Measurements from ENCODE around the gene ZNF432. TPM values are rescaled to one million over a fixed set of nuclear protein-coding genes. Genes with fewer than 3 reads are reported as not detected.
"Not testable (repeated sequence)": the region's sequence is repeated elsewhere in the genome, so short reads cannot be mapped to it uniquely, and the experiment has no call there.

Gene ZNF432
- total RNA-seq, 1 donor from 2014 or later, result 2.8 TPM

GRCh38 chr19:52066258-52066863 is 17.7 kb upstream of the ZNF432 start:
- TF ChIP-seq, protein P1, sequence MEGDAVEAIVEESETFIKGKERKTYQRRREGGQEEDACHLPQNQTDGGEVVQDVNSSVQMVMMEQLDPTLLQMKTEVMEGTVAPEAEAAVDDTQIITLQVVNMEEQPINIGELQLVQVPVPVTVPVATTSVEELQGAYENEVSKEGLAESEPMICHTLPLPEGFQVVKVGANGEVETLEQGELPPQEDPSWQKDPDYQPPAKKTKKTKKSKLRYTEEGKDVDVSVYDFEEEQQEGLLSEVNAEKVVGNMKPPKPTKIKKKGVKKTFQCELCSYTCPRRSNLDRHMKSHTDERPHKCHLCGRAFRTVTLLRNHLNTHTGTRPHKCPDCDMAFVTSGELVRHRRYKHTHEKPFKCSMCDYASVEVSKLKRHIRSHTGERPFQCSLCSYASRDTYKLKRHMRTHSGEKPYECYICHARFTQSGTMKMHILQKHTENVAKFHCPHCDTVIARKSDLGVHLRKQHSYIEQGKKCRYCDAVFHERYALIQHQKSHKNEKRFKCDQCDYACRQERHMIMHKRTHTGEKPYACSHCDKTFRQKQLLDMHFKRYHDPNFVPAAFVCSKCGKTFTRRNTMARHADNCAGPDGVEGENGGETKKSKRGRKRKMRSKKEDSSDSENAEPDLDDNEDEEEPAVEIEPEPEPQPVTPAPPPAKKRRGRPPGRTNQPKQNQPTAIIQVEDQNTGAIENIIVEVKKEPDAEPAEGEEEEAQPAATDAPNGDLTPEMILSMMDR (conservative IDR thresholded peaks at IDR 0.05; ENCODE audit: low read depth, low read length), result no peak
- no peak overlapping the region for H3K4me3 ChIP-seq (ENCODE audit: low read depth, low read length)
- DNase-seq (ENCODE audit: low read depth), result no peak

- H3K4me3 ChIP-seq (ENCODE audit: low read depth, low read length), result no peak overlapping the region
- TF ChIP-seq, protein P1 (conservative IDR thresholded peaks at IDR 0.05; ENCODE audit: low read depth, low read length), result no peak
- DNase-seq (ENCODE audit: low read depth), result no peak
Measured at GRCh38 chr19:52065399-52065798, 16.8 kb upstream of the ZNF432 start.

DNA sequence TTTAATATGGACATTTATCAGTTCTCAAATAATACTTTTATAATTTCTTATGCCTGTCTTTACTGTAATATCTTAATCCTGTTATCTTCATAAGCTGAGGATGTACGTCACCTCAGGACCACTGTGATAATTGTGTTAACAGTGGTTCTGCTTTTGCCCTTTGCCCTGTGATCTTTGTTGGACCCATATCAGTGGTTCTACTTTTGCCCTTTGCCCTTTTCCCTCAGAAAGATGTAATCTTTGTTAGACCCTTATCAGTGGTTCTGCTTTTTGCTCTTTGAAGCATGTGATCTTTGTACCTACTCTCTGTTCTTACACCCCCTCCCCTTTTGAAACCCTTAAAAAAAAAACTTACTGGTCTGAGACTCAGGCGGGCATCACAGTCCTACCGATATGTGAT is 7.8 kb upstream of the ZNF432 start:
- DNase-seq (ENCODE audit: low read depth), result not testable (repeated sequence)

GRCh38 chr19:52051736-52052135 is 3.1 kb upstream of the ZNF432 start:
- H3K4me3 ChIP-seq (ENCODE audit: low read depth, low read length); DNase-seq (ENCODE audit: low read depth): not testable (repeated sequence)

More for the DNA sequence above, 7.8 kb upstream of the ZNF432 start:
- H3K4me3 ChIP-seq (ENCODE audit: low read depth, low read length), result not testable (repeated sequence)

DNA sequence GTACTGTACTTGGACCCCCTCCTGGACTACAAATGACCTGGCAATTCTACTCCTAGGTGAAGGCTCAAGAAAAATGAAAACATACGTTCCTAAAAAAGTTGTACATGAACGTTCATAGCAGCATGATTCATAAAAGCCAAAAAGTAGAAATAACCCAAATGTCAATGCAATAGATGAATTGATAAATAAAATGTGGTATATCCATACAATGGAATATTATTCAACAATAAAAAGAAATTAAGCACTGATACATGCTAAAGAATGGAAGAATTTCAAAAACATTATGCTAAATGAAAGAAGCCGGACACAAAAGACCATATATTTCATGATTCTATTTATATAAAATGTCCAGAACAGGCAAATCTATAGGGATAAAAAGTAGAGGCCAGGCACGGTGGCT is 9.5 kb downstream of the ZNF432 start:
- no peak overlapping the region for H3K4me3 ChIP-seq (ENCODE audit: low read depth, low read length)
- DNase-seq (ENCODE audit: low read depth), result no peak
- TF ChIP-seq, protein P1 (conservative IDR thresholded peaks at IDR 0.05; ENCODE audit: low read depth, low read length), result no peak

GRCh38 chr19:52034051-52034728 is 14.4 kb downstream of the ZNF432 start:
- TF ChIP-seq, protein P1 (conservative IDR thresholded peaks at IDR 0.05; ENCODE audit: low read depth, low read length), result no peak
- no peak for DNase-seq (ENCODE audit: low read depth)
- no peak overlapping the region for H3K4me3 ChIP-seq (ENCODE audit: low read depth, low read length)

GRCh38 chr19:52028780-52029123 is 19.9 kb downstream of the ZNF432 start:
- TF ChIP-seq, protein P1 (conservative IDR thresholded peaks at IDR 0.05; ENCODE audit: low read depth, low read length), result no peak
- no peak for DNase-seq (ENCODE audit: low read depth)
- peak overlapping the region; percentile 77 for H3K4me3 ChIP-seq (ENCODE audit: low read depth, low read length)

Data from epithelial cell of proximal tubule (primary cell).